Astrocyte of the cerebellum (primary cell): ENCODE measurements around the gene RPS15.
A peak's percentile ranks its signal among the peaks of the same experiment; 100 is the strongest.
"Not testable (repeated sequence)": the region's sequence is repeated elsewhere in the genome, so short reads cannot be mapped to it uniquely, and the experiment has no call there.

Experiments used
- DNase-seq: peaks from one replicate; pipeline ENCODE4 v3.0.0-alpha.2; 2011; ENCODE audit warnings: low read depth
- H3K4me3 ChIP-seq: 2 replicates; pipeline ENCODE4 v1.5.1; 2011; ENCODE audit warnings: mild to moderate bottlenecking, low read depth, low read length, moderate library complexity
- CTCF ChIP-seq: IDR thresholded peaks from 2 replicates; pipeline ENCODE4 v1.5.1; 2012; ENCODE audit warnings: low read length, low read depth, moderate library complexity, mild to moderate bottlenecking; ENCODE audit errors: missing control alignments
- in situ Hi-C: cut with HindIII; loops from 2 replicates; pipeline ENCODE4 v1.10.0; 2017; ENCODE audit warnings: low sequenced_read_pairs

RPS15 gene

DNA sequence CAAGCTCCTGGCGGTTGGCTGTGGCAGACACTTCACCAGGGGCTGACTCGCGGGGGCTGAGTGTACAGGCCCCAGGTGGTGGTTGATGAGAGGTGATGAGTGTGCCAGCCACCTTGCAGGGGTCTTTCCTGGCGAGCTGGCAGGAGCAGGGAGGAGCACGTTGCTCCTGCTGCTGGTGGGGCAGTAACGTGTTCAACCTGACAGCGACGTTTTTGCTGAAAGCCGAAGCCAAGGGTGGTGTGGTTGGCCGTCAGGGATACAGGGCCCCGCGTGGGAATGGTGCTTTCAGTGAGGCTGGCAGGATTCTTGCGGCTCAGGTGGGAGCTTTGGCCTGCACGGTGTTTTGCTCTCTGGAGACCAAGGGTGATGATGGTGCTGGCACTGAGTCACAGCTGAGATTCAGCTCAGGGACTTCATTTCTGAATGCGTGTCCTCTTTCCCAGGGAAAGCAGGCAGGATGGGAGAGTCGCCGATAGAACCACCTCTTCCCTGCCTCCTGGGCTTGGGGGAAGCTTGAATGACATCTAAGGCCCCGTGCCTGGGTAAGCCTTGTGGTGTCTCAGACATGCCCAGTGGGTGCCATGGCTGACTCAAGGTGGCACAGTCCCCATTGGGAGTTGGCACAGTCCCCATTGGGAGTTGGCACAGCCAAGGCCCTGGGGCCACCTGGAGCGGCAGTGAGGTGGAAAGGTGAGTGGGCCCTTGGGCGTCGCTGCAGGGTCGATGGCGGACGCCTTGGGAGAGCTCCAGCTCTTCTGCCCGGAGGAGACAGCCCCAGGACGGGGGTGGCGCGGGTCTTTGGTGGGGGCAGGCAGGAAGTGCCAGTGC lies 22.0 kb upstream of the RPS15 start:
- no peak for DNase-seq
- TF ChIP-seq CTCF = no peak
- H3K4me3 ChIP-seq = no peak overlapping the region
- in situ Hi-C loops = no loop called here

GRCh38 chr19:1417145-1417544 lies 21.1 kb upstream of the RPS15 start:
- no peak overlapping the region for H3K4me3 ChIP-seq
- in situ Hi-C loops = no loop called here
- peak; percentile 59 for DNase-seq
- no peak for TF ChIP-seq CTCF

DNA sequence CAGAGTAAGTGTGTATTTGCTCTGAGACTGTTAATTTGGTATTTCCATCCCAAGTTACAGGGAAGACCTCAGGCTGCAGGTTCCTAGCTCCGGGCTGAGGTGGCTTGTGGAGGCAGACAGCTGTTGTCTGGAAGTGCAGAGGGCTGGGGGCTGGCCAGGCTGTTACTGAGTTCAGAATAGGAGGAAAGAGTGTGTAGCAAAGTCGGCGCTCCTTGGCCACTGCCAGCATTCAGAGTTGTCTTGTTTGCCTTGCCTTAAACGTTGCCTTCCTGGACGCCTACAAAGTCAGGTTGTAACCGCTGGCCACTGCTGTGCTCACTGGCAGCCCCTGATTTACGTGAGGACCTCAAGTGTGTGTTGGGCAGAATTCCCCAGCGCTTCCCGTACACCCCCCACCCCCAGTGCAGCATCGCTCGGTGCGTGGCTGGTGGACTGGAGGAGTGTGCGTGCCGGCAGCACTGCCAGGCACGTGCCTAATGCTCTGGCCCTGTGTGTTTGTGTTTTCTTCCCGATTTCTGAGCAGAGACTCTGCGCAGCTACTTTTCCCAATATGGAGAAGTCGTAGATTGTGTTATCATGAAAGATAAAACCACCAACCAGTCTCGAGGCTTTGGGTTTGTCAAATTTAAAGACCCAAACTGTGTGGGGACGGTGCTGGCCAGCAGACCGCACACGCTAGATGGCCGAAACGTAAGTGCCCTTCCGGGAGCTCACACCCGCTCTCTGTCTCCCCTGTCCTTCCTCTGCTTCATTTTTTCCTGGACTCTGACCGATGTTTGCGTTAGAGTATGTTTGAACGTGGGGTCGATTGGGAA lies 20.3 kb upstream of the RPS15 start:
- in situ Hi-C loops = no loop called here

GRCh38 chr19:1418496-1418775 lies 19.8 kb upstream of the RPS15 start:
- no peak for TF ChIP-seq CTCF
- H3K4me3 ChIP-seq = no peak overlapping the region
- DNase-seq = no peak
- in situ Hi-C loops = no loop called here

More for the DNA sequence above, 20.3 kb upstream of the RPS15 start:
- TF ChIP-seq CTCF = no peak
- no peak for DNase-seq
- H3K4me3 ChIP-seq = no peak overlapping the region

DNA sequence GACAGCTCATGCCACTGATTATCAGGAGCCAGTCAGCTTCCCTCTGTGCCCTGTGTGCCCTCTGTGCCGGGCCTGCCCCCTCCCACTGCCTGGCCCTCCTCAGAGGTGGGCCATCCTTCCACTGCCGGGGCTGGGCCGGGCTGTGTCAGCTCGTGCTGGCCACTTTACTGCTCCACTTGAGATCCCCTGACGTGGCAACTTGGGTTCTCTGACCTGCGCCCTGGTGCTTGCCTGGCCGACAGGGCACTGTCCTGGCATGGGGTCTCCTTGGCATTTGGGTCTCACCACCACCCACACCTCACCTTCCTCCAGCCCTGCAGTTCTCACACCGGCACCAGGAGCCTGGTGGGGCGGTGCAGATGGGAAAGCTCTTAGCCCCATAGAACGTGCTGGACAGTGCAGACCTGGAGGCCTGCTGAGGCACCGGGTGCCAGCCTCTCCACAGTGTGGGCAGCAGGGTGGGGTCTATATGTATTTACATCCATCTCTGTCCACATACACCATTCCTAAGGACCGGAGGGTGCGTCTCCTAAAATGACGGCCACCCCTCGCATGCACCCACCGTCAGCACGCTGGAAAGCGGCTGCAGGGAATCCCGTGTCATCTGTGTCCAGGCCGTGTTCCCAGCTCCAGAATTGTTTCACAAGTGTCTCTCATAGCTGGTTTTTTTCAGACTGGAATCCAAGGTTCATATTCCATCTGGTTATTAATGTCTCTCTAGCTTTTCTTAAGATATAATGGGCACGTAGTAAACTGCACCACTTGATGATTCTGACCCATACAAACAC lies 19.1 kb upstream of the RPS15 start:
- no peak for DNase-seq
- H3K4me3 ChIP-seq = no peak overlapping the region
- no peak for TF ChIP-seq CTCF
- in situ Hi-C loops = no loop called here

- DNase-seq, H3K4me3 ChIP-seq, in situ Hi-C loops: not testable (repeated sequence)
Measured at GRCh38 chr19:1420085-1420484, 18.1 kb upstream of the RPS15 start.
